ENCODE results near the gene PCDH9. TPM values are rescaled to one million over a fixed set of nuclear protein-coding genes. Genes with fewer than 3 reads are reported as not detected.

The PCDH9 gene
- total RNA-seq, 2 donors from 2014 or later = 0.95 to 1.8 TPM

DNA sequence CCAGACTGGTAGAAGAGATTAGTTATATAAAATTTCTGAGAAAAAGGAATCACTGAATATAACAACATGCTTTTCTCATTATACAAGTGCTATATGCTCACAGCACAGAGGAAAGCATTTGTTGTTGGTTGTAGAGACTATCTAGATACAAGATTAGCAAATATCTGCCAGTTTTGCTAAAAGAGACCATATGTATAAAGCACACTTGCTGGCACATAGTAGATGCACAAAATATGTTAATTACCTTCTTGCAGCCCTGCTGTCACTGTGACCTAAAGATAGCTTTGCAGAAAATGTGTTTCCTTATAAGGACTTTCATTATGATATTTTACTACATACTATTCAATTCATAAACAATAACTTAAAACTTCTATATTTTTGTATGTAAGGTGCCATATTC is 755.1 kb downstream of the PCDH9 start:
- no peaks in the 10 kb centered on the region for H3K27me3 ChIP-seq (ENCODE audit: control insufficient read depth, insufficient read depth, low read length, poor library complexity, severe bottlenecking)
- no peak overlapping the region for H3K27ac ChIP-seq (ENCODE audit: low read depth, low read length)
- Mint-ChIP-seq H3K27ac (no peak overlapping the region), H3K27me3 (ENCODE audit: insufficient read depth) (no peaks in the 10 kb centered on the region), H3K36me3 (ENCODE audit: low read depth) (no peaks in the 10 kb centered on the region), H3K9me3 (no peaks in the 10 kb centered on the region), H3K4me1 (peaks cover 9% of the 10 kb centered on the region), H3K4me3 (no peak overlapping the region)
- no peaks in the 10 kb centered on the region for H3K9me3 ChIP-seq (ENCODE audit: control insufficient read depth, low read length)
- peaks cover 4% of the 10 kb centered on the region for H3K4me1 ChIP-seq (ENCODE audit: control insufficient read depth, insufficient read depth, low read length)
- H3K36me3 ChIP-seq (ENCODE audit: control insufficient read depth, insufficient read depth, low read length) = no peaks in the 10 kb centered on the region
- TF ChIP-seq, protein P1, sequence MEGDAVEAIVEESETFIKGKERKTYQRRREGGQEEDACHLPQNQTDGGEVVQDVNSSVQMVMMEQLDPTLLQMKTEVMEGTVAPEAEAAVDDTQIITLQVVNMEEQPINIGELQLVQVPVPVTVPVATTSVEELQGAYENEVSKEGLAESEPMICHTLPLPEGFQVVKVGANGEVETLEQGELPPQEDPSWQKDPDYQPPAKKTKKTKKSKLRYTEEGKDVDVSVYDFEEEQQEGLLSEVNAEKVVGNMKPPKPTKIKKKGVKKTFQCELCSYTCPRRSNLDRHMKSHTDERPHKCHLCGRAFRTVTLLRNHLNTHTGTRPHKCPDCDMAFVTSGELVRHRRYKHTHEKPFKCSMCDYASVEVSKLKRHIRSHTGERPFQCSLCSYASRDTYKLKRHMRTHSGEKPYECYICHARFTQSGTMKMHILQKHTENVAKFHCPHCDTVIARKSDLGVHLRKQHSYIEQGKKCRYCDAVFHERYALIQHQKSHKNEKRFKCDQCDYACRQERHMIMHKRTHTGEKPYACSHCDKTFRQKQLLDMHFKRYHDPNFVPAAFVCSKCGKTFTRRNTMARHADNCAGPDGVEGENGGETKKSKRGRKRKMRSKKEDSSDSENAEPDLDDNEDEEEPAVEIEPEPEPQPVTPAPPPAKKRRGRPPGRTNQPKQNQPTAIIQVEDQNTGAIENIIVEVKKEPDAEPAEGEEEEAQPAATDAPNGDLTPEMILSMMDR (conservative IDR thresholded peaks at IDR 0.05) = no peak
- H3K4me3 ChIP-seq (ENCODE audit: low read length) = no peak overlapping the region
- DNase-seq = no peak
- no peak overlapping the region for H3K9ac ChIP-seq (ENCODE audit: extremely low read depth, low read length, poor library complexity, severe bottlenecking)

DNA sequence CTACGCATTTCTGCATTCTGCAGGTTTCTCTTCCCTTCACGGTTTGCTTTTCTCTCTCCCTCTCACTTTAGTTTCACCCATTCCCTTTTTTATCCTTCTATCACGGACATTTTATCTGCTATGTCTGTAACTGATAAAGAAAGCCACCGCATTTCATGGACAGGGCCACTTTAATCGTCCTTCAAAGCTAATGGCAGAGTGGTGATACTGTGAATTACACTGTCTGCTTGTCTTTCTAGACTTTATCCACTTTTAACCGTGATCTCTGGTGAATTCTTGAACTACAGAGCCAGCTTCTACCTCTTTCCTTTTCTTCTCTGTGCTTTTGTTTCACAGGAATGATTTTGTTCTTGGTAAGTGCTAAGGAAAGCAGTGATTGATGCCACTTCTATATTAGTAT is 760.4 kb downstream of the PCDH9 start:
- Histone ChIP-seq H3K27me3 (ENCODE audit: control insufficient read depth, insufficient read depth, low read length, poor library complexity, severe bottlenecking) (no peaks in the 10 kb centered on the region), H3K27ac (ENCODE audit: low read depth, low read length) (no peak overlapping the region), H3K9ac (ENCODE audit: extremely low read depth, low read length, poor library complexity, severe bottlenecking) (no peak overlapping the region), H3K4me1 (ENCODE audit: control insufficient read depth, insufficient read depth, low read length) (no peaks in the 10 kb centered on the region), H3K4me3 (ENCODE audit: low read length) (no peak overlapping the region), H3K36me3 (ENCODE audit: control insufficient read depth, insufficient read depth, low read length) (no peaks in the 10 kb centered on the region), H3K9me3 (ENCODE audit: control insufficient read depth, low read length) (no peaks in the 10 kb centered on the region)
- Mint-ChIP-seq H3K27me3 (ENCODE audit: insufficient read depth) (no peaks in the 10 kb centered on the region), H3K4me1 (no peaks in the 10 kb centered on the region), H3K27ac (no peak overlapping the region), H3K36me3 (ENCODE audit: low read depth) (no peaks in the 10 kb centered on the region), H3K9me3 (no peaks in the 10 kb centered on the region), H3K4me3 (no peak overlapping the region)
- 88 to 96% methylated on average over 4 to 6 of the region's 6 CpGs for WGBS, 2 experiments (ENCODE audit: insufficient coverage in 1 of 2, insufficient read length in 1 of 2)
- TF ChIP-seq, protein P1 (conservative IDR thresholded peaks at IDR 0.05) = peak; percentile 21
- no peak for DNase-seq

DNA sequence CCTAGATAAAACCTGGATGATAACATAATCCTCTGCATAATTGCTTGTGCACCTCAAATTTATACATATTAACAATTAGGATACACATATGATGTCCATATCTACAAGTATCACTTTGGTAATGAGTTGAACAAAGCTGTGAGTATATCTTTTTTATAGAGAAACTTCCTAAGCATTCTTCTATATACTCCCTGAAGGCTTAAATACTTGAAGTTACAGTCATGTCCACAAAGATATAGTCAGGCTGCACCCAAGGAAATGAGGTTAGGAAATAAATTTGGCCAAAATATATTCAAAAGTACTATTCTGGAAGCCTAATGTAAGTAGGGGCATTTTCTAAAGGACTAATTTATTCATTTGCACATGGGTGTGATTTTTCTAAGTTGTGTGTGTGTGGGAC is 761.5 kb downstream of the PCDH9 start:
- H3K27me3 Mint-ChIP-seq (ENCODE audit: insufficient read depth) = no peaks in the 10 kb centered on the region
- H3K27ac Mint-ChIP-seq = no peak overlapping the region
- Histone ChIP-seq H3K27ac (ENCODE audit: low read depth, low read length) (no peak overlapping the region), H3K36me3 (ENCODE audit: control insufficient read depth, insufficient read depth, low read length) (no peaks in the 10 kb centered on the region), H3K4me3 (ENCODE audit: low read length) (no peak overlapping the region), H3K4me1 (ENCODE audit: control insufficient read depth, insufficient read depth, low read length) (no peaks in the 10 kb centered on the region), H3K9me3 (ENCODE audit: control insufficient read depth, low read length) (no peaks in the 10 kb centered on the region), H3K9ac (ENCODE audit: extremely low read depth, low read length, poor library complexity, severe bottlenecking) (no peak overlapping the region), H3K27me3 (ENCODE audit: control insufficient read depth, insufficient read depth, low read length, poor library complexity, severe bottlenecking) (no peaks in the 10 kb centered on the region)
- H3K4me1 Mint-ChIP-seq = no peaks in the 10 kb centered on the region
- H3K4me3 Mint-ChIP-seq = no peak overlapping the region
- no peaks in the 10 kb centered on the region for H3K36me3 Mint-ChIP-seq (ENCODE audit: low read depth)
- no peaks in the 10 kb centered on the region for H3K9me3 Mint-ChIP-seq
- TF ChIP-seq, protein P1 (conservative IDR thresholded peaks at IDR 0.05) = no peak
- DNase-seq = no peak
